ENCODE data around the gene PARVA.

DNA sequence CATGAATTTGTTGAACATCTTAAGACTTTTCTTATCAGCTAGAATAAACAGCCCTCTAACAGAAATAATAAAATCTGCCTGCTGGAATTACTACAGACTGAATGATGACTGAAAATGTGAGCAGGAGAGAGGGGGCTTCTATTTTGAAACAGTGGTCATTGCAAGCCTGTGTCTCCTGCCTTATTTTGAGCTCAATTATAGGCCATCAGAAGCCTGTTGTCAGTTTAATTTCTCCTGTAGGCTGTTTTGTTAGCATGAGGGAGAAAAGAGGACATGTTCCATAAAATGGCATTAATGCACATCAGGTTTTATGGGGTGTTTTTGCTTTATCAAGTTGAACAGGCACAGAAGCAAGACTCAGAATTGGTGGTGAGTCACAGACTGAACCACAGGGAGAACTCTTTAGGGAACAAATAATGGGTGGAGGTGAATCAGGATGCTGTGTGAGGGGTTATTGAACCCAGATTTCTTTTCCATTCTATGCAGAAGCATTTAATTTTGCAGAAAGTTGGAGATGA is 129.1 kb downstream of the PARVA start:
- TF ChIP-seq, protein P1, sequence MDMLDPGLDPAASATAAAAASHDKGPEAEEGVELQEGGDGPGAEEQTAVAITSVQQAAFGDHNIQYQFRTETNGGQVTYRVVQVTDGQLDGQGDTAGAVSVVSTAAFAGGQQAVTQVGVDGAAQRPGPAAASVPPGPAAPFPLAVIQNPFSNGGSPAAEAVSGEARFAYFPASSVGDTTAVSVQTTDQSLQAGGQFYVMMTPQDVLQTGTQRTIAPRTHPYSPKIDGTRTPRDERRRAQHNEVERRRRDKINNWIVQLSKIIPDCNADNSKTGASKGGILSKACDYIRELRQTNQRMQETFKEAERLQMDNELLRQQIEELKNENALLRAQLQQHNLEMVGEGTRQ (IDR thresholded peaks at IDR 0.05; ENCODE audit: low read length): no peak
- TF ChIP-seq EP300 (IDR thresholded peaks at IDR 0.05; ENCODE audit: borderline replicate concordance in 1 of 2, low read depth in 2 of 2, low read length in 2 of 2): no peak
- no peak for TF ChIP-seq SRF (IDR thresholded peaks at IDR 0.05; ENCODE audit: low read depth, low read length)
- TF ChIP-seq RAD21 (IDR thresholded peaks at IDR 0.05 in 1 of 2, conservative IDR thresholded peaks at IDR 0.05 in 1 of 2; ENCODE audit: low read depth in 2 of 2, low read length in 2 of 2): no peak

All from H1 (cell line).